ENCODE results near the gene RAMAC.
"Not testable (repeated sequence)": the region's sequence is repeated elsewhere in the genome, so short reads cannot be mapped to it uniquely, and the experiment has no call there.

Gene RAMAC

GRCh38 chr15:83015361-83015760 lies 29.4 kb downstream of the RAMAC start:
- DNase-seq, result no peak

DNA sequence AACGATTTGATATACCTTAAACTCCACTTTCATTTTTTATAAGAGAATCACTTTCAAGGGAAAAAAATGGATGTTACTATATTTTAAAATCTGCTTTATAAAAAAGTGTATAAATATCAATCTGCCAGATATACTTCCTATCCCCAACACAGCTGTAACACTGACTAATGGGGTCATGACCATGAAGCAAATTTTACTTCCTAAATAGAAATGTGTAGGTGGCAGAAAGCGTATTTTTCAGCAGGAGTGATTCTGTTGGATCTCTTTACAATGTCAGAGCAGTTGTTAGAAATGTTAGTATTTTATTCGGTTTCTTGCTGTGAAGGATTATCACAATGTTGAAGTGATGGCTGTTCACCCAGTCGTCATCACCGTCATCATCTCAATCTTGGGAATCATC lies 30.9 kb downstream of the RAMAC start:
- no peak for DNase-seq

DNA sequence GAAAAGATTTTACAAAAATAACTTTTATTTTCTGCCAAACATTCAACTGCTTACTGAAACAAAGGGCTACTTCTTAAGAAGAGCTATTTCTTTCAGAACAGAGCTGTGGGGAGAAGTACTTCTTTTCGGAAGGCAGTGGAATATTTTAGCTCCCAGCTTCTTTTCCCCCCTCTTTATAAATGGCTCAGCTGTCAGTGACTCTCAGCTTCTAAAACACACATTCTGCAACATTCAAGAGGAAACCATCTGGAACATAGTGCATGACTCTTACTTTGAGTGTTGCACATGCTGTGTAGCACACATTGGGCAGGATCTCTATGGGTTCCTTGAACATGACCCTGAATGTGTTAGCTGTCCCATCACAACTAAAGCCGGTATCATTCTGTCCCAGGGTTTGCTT lies 32.4 kb downstream of the RAMAC start:
- no peak for DNase-seq

DNA sequence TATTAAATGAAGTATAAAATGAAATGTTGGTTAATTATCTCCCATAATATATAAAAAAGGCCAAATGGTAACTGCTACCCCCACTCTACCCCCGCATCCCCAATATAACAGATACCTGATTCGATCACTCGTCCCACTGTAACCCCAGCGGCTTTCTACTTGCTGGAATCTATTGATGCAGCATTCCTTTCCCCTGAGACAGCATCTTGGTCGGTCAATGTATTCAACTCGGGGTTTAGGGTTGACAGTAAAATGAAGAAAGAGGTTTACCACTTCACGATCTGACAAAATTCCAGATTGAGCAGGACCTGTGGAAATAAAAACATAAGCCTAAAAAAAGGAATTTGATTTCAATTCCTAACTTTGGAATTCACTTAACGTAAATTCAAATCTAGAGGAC lies 44.0 kb downstream of the RAMAC start:
- DNase-seq, result no peak

GRCh38 chr15:83031234-83031633 lies 45.2 kb downstream of the RAMAC start:
- DNase-seq, result not testable (repeated sequence)

- no peak for DNase-seq
Observed at GRCh38 chr15:83036253-83036652, 50.2 kb downstream of the RAMAC start.

GRCh38 chr15:83039206-83039605 lies 53.2 kb downstream of the RAMAC start:
- no peak for DNase-seq

Measured in stimulated activated CD4-positive, alpha-beta T cell treated with anti-CD3 and anti-CD28 coated beads, Interleukin-2, amount 100 ng/mL, for 24 hours (primary cell).